DMS53 (cell line): Measurements from ENCODE around the gene MAD2L2.
A peak's percentile ranks its signal among the peaks of the same experiment; 100 is the strongest.

Experiments
- DNase-seq: peaks from one replicate; lab custom pipeline; 2025; lab: John Stamatoyannopoulos, UW

Gene MAD2L2

DNA sequence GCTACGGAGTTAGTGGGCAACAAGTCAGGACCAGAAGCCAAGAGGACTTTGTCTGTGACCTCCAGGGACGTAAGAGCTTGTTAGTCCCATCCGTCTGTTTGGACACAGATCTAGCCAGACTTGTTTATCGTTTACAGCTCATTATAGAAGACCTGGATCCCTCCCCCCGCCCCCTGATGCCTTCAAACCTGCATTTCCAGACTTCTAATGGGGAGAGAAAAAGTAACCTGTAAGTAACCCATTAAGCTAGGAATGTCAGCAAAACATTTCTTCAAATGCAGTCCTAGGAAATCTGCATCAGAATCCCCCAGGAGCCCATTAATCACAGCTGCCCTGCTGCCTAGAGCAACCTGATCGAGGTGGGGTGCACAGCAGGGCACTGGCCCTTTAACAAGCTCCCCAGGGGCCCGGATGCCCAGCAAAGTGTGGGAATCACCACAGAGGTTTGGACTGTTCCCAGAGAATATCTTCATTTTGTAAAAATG is 1.4 kb upstream of the MAD2L2 start:
- no peak for DNase-seq

DNA sequence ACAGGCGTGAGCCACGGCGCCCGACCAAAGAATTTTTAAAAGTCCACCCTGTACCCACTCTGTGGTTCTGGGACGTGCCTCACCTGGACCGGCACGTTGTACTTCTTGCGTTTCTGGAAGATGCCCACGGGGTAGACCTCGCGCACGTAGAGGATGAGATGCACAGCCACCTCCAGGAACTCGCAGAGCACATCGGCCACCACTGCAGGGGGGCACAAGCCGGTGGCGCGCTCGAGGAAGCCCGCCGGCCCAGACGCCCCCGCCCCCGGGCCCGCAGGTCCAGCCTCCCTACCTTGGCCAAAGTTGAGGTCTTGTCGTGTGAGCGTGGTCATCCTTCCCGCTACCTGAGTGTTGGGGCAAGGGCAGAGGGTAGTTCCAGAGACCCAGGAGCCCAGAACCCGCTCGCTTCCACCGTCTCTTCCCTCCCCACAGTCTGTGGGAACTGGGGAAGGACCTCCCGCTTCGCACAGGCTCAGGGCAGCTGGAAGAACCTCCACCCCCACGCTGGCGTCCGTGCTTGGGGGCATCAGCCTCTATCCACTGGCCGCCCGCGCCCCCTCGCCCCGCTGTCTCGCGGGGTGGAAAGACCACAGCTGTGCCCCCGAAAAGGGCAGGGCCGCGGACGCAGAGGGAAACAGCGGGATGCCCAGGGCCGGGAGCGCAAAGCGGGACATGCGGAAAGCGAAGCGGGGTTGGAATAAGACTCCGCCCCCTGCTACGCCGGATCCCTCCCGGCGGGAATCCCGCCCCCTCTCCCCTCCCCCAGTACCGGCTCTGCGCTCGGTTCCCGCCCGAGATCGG is 478 bp downstream of the MAD2L2 start:
- peak; percentile 71 for DNase-seq

DNA sequence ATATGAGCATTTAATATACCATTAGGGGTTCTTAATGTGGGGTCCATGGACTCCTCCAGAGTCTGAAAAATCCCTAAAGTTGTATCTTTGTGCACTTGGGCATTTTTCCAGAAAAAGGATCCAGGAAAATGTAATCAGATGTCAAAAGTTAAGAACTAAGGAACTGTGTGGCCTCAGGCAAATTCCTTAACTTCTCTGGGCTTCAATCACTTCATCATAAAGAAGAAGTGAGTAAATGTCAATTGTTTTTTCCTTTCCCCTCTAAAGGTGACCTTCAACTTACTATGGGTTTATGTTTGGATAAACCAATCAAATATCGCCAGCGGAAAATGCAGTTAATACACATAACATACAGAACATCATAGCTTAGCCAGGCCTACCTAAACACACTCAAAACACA is 2.5 kb downstream of the MAD2L2 start:
- DNase-seq: no peak

DNA sequence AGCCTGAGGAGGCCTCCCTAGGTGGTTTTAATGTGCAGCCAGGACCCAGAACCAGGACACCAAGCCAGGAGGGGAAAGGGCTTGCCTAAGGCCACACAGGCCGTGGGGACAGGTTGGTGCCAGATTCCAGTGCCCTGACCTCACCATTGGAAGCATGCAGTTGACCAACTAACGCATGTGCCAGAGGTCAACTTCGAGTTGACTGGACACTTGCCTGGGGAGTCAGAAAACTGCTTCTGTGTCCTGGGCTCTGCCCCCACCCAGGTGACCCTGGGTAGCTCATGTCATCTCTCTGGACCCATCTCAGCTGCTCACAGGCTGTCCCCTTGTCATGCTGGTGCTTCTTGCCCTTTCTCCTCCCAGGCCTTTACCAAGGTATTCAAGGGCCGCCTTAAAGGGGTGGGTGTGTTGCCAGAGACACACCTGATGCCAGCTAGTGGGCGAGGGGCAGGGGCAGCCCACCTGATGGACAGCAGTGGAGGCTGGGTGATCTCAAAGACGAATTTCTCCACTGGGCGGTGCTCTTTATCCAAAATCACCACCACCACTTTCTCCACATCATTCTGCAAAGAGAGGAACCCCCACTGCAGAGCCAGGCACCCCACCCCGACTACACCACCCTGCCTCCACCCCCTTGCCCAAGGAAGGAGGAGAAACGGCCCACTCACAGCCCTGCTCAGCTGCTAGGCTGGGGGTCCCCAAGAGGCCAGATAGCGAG is 4.4 kb downstream of the MAD2L2 start:
- DNase-seq: no peak

DNA sequence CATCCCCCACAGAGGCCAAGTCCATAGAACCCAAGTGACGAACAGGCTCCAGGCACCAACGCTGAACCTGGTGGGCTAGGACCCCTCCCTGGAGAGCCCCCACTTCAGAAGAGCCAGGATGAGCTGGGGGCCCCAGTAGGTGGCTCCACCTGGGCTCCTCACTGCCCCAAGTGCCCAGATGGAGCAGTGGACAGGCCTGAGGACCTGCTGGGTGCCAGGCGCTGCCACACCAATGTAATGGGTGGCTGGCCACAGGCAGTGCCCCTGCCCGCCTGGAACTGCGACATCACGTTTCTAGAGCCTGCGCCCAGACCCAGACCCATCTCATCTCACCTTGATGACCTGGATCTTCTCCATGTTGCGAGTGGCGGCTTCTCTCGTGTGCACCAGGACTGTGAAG is 5.6 kb downstream of the MAD2L2 start:
- DNase-seq: no peak

DNA sequence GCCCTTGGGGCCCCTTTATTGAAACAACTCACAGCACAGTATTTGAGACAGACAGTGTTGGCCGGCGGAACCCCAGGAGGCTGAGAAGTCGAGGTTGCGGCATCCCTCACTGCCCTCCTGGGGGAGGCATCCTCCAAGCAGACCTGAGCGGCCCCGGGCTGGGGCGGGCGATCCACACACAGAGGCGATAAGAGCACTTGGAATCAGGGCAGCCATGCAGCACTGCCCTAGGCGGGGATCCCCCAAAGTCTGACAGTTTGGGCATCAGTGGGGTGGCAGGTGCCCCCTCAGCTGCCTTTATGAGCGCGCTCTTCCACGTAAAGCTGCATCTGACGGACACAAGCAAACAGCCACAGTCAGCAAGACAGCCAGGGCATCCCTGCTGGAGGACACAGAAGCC is 6.5 kb downstream of the MAD2L2 start:
- no peak for DNase-seq

DNA sequence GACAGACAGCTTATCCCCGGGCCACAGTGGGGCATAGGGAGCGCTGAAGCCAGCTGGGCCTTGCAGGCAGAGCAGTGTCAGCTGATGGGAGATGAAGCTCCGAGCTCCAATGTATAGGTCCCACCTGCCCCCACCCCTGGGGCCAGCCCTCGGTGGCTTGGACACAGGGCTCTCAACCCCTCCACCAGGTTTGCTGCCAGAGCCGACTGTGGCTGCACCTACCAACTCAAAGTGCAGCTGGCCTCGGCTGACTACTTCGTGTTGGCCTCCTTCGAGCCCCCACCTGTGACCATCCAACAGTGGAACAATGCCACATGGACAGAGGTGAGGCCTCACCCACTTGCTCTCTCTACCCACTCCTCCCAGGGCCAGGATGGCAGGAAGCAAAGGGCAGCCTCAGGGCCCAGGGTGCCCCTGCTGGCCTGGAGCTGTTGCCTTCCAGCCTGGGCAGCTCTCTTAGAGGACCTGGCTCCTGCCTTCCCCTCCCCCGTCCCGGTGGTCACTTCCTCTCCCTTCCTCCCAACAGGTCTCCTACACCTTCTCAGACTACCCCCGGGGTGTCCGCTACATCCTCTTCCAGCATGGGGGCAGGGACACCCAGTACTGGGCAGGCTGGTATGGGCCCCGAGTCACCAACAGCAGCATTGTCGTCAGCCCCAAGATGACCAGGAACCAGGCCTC is 7.7 kb downstream of the MAD2L2 start:
- no peak for DNase-seq

DNA sequence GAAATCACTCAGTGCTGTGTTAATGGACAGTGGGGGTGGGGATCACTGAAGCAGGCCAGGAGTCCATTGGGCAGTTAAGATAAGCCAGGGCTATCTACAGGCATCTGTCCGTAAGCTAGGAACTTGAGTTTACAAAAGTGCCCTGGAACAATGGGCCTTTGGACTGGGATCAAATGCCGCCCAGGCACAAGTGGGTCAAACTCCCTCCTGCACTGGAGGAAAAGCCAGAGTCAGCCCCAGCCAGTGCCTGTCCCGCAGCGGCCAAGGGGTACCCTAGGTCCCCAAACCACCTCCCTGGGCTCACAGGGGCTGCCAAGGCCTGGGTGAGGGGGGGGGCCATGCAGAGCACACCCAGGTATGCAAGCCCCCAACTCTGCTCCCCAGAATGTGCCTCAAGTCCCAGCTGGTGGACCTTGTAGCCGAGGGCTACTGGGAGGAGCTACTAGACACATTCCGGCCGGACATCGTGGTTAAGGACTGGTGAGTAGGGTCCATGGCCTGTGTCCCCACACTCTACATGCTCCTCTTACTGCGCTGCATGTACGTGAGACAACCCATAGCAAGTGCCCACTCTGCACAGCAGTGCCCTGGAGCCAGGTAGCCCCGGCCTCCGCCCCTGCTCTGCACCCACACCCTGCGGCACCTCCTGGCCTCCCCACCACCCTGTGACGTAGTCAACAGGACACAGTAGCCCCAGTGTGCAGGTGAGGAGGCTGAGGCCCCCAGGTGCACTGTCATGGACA is 9.2 kb downstream of the MAD2L2 start:
- DNase-seq: no peak

DNA sequence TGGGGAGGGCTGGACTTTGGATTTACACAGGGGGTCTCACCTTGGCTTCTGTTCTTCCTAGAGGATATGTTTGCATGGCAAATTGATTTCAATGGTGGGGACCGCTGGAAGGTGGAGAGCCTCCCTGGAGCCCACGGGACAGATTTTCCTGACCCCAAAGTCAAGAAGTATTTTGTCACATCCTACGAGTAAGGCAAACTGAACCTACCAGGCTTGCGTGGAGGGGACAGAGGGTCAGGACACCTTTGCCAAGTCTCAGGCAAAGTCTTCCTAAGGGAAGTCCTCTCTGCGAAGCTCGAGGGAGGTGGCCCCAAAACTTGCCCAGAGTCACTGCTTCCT is 9.8 kb downstream of the MAD2L2 start:
- no peak for DNase-seq

DNA sequence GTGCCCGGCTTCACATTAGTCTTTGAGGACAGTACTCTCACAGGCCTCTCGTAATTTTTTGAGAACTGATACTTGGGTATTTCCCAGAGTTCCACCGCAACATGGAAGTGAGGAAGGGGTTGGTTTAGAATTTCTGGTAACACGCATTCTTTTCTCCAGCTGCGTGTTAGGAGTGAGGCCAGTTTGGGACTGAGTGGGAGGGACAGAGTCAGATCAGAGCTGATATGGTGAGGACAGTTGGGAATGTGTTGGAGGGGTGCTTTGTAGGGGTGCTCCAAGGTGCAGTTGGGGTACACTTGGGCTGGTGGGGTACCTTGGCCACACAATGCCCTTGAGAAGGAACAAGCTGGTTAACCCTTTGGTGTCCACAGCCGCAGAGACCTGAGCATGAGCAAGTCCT is 10.2 kb downstream of the MAD2L2 start:
- no peak for DNase-seq

DNA sequence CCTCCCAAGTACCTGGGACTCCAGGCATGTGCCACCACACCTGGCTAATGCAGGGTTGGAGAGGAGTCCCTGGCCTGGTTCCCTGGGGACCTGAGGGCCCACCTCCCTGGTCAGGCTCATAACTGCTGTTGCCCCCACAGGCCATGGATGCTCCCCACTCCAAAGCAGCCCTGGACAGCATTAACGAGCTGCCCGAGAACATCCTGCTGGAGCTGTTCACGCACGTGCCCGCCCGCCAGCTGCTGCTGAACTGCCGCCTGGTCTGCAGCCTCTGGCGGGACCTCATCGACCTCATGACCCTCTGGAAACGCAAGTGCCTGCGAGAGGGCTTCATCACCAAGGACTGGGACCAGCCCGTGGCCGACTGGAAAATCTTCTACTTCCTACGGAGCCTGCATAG is 12.4 kb downstream of the MAD2L2 start:
- DNase-seq: no peak

DNA sequence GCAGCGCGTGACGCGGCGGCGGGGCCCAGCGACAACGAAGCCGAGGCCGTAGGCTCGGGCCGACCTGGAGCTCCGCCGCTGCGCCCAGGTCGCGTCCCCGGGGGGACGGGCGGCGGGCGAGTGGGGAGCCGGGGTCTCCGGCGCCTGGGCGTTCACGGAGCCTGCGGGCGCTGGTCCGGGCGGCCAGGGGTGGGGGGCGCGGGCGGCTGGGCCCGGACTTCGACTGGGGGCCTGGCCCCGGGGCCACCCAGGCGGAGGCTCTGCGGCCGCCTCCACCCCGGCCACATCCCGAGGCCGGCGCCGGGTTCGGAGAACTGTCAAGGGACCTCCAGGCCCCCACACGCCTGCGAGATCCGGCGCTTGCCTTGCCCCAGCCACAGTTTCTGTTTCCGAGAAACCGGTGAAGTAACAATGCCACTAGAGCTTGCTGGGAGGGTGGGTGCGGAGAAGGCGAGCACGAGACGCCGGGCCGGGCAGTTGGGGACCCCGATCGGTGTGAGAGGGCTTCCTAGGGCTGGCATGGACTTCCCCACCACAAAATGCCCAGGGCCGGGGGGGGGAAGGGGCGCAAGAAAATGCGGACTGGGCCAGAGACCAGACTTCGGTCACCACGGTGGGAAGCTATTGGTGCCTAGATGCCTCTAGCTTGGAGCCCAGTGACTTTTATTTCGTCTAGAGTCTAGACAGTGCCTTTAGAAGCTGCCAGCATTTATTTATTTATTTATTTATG is 16.4 kb downstream of the MAD2L2 start:
- DNase-seq: peak; percentile 57

DNA sequence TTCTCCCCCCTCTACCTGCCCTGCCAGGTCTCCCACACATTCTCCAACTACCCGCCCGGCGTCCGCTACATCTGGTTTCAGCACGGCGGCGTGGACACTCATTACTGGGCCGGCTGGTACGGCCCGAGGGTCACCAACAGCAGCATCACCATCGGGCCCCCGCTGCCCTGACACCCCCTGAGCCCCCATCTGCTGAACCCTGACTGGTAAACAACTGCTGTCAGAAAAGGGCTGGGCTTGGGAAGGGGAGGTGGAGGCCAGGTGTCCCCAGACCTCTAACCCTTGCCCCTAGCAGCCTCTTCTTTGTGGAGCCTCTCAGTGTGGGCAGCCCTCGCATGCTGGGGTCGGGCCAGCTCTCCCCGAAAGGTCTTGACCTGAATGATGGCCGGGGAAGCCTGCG is 19.8 kb downstream of the MAD2L2 start:
- no peak for DNase-seq

DNA sequence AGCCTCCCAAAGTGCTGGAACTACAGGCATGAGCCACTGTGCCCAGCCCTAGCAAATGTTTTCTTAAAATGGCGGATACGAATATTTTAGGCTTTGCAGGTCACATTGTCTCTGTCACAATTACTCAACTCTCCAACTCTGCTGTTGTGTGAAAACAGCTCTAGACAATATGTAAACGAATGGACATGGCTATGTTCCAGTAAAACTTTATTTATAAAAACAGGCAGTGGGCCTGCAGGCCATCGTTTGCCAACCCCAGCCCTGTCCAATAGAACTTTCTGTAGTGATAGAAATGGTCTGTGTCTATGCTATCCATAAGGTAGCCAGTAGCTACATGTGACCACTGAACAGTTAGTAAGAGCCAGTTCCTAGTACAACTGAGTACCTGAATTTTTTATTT is 21.2 kb downstream of the MAD2L2 start:
- DNase-seq: no peak

DNA sequence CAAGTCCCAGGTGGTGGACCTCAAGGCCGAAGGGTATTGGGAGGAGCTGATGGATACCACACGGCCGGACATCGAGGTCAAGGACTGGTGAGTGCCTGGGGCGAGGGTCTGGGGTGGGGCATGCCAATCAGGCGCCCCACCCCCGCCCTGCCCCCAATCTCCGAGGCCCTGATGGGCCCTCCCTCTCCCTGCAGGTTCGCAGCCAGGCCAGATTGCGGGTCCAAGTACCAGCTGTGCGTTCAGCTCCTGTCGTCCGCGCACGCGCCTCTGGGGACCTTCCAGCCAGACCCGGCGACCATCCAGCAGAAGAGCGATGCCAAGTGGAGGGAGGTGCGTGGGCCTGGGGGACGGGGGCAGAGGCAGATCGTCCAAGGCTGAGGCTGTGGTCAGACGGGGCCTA is 22.4 kb downstream of the MAD2L2 start:
- DNase-seq: no peak

DNA sequence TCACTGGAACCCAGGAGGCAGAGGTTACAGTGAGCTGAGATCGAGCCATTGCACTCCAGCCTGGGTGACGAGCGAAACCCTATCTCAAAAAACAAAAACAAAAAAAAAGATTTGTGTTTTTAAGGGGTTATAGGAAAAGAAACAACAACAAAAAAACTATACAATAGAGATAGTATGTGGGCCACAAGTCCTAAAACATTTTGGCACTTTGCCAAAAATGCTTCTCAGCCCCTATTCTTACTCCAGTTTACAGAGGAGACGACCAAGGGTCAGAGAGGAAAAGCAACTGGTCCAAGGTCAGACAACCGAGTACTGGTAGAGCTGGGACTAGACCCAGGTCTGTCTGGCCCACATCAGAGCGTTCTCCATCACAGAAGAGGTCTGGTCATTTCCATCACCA is 23.3 kb downstream of the MAD2L2 start:
- no peak for DNase-seq

DNA sequence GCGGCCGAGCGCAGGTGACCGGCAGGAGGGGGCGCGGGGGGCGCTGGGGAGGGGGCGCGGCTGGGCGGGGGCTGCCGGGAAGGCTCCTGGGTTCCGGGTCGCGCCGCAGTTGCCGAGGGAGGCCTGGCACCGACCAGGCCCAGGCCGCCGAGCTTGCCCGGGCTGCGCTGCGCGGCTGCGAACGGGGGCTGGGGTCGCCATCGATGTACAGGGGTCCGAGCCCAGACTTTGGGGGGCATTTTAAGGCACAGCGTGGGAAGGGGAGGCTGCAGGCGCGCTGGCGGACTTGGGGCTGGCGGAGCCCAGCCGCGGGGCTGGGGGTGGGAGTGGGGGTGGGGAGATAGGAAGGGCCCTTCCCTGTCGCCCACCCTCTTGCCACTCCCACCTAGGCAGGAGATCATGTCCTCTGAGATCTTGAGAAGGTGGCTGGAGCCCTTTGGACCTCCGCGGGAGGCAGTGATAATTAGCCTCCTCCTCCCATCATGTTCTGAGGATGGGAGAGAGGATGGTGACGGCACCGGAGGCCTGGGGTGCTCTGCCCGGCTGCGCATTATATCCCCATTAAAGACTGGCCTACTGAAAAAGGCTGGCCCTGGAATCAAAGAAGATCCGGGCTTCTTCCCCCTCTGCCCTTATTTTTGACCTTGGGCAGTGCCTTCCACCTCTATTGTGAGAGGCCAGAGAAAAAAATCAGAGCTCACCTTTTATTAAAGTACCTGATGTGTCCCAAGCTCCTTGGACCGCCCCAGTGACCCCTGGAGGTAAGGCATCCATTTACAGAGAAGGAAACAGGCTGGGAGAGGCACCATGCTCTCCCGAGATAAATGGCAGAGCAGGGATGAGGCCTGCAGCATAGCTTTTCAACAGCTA is 25.8 kb downstream of the MAD2L2 start:
- DNase-seq: peak; percentile 34

DNA sequence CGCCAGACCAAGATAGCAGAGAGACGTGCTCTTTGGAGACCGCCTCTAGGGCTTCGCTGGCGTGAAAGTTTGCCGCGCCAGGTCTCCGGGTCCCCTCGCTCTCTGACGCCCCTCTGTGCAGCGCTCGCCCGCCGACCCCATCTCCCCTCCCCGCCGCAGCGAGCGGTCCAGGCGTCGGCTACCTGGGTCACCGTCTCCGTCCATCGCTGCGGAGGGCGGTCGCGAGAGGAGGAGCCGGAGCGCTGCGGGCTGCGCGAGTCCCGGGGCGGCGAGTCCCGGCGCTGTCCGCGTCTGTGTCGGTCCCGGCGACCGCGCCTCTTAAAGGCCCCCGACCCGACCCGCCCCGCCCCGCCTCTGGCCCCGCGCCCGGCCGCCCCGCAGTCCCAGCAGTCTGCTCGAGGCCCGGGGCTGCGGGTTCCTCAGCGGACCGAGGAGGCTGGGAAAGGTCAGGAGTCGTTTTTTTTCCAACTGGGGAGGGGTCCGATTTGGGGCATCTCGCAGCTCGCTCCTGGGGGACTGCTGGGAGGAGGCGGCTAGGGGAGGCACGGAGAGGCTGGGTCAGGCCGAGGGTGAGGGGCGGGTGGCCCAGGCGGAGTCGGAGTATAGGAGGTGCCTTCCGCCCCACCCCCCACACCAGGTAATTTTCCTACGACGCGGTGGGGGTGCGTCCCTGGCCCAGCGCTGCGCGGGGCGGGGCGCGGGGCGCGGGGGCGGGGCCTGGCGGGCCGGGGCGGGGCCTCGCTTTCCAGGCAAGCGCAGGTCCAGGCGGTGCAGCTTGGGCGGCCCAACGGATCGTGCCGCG is 26.6 kb downstream of the MAD2L2 start, which contains the start of the genes FBXO2 and FBXO44:
TSS of gene FBXO2 (minus strand) at position 293 of the 802 bp plus-strand sequence. CDS start at position 204, 89 bp downstream.
TSS of gene FBXO44 (plus strand) at position 741 of the 802 bp plus-strand sequence. CDS start 959 bp downstream, outside the sequence.
- DNase-seq: peak; percentile 59

DNA sequence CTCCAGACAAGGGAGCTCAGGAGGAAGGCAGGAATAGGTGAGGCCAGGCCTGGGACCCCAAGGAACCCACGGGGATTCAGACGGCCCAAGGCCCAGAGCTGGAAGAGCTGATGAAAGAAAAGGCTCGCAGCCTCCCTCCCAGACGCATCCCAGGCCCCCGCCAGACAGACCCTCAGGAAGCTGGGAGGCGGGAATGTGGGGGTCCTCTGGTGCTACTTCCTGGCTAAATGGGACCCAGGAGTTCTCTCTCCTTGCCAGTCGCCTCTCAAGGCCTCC is 27.1 kb downstream of the MAD2L2 start:
- DNase-seq: no peak
